Measurements from ENCODE around the gene PGD. TPM values are rescaled to one million over a fixed set of nuclear protein-coding genes. Genes with fewer than 3 reads are reported as not detected.

PGD gene
- total and polyA plus RNA-seq, 12 donors = 14.3 to 60.9 (median 31.2) TPM

- Histone ChIP-seq H3K27me3 (no peaks in the 10 kb centered on the region), H3K27ac (no peak overlapping the region), H3K9me3 (no peaks in the 10 kb centered on the region), H3K4me1 (peaks cover 0 to 10% (median 0%) of the 10 kb centered on the region in 9 donors), H3K4me3 (no peak overlapping the region), H3K36me3 (peaks cover 0 to 25% (median 0%) of the 10 kb centered on the region in 9 donors)
- TF ChIP-seq, protein P1, sequence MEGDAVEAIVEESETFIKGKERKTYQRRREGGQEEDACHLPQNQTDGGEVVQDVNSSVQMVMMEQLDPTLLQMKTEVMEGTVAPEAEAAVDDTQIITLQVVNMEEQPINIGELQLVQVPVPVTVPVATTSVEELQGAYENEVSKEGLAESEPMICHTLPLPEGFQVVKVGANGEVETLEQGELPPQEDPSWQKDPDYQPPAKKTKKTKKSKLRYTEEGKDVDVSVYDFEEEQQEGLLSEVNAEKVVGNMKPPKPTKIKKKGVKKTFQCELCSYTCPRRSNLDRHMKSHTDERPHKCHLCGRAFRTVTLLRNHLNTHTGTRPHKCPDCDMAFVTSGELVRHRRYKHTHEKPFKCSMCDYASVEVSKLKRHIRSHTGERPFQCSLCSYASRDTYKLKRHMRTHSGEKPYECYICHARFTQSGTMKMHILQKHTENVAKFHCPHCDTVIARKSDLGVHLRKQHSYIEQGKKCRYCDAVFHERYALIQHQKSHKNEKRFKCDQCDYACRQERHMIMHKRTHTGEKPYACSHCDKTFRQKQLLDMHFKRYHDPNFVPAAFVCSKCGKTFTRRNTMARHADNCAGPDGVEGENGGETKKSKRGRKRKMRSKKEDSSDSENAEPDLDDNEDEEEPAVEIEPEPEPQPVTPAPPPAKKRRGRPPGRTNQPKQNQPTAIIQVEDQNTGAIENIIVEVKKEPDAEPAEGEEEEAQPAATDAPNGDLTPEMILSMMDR (IDR thresholded peaks at IDR 0.05) = no peak
- intact Hi-C loops (cut with DNase I) = loop anchor here in 2 of 10 donors (10.0 kb wide), 1 partner anchor 56 kb away; no protein-coding TSS in a partner anchor
- 56 to 64% methylated on average over 7 of the region's 7 CpGs for WGBS, 2 donors
- DNase-seq = no peak
- peak in 3 of 8 donors; percentile 69 to 87 (median 74) for ATAC-seq
Observed at GRCh38 chr1:10438677-10439163, 39.9 kb downstream of the PGD start.

DNA sequence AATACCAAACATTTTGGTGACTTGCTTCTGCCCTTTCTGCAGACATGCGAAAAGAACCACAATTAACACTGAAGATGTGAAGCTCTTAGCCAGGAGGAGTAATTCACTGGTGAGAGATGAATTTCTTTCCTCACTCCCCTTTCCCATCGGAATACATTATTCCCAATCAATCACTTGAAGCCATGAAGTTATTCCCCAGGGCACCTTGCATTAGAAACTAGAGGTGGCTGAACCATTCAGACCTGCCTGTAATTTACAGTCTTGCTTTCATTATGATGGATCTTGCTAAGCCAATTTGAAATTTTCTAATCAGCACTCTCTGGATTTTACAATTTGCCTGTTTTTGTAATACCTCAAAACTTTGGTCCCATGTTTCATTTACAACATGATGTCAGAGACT, 41.4 kb downstream of the PGD start:
- no peaks in the 10 kb centered on the region for H3K27me3 ChIP-seq
- no peak for ATAC-seq
- no peak for DNase-seq
- H3K4me3 ChIP-seq = no peak overlapping the region
- TF ChIP-seq, protein P1 (IDR thresholded peaks at IDR 0.05) = no peak
- H3K4me1 ChIP-seq = peaks cover 0 to 10% (median 0%) of the 10 kb centered on the region in 9 donors
- H3K9me3 ChIP-seq = no peaks in the 10 kb centered on the region
- WGBS, 2 donors = 96 to 100% methylated on average over 2 of the region's 2 CpGs
- intact Hi-C loops (cut with DNase I) = no loop called here
- peaks cover 0 to 32% (median 0%) of the 10 kb centered on the region in 9 donors for H3K36me3 ChIP-seq
- H3K27ac ChIP-seq = no peak overlapping the region

- intact Hi-C loops (cut with DNase I) = no loop called here
- DNase-seq = no peak
- H3K4me1 ChIP-seq = peaks cover 0 to 10% (median 0%) of the 10 kb centered on the region in 9 donors
- no peak overlapping the region for H3K4me3 ChIP-seq
- no peaks in the 10 kb centered on the region for H3K27me3 ChIP-seq
- ATAC-seq = no peak
- TF ChIP-seq, protein P1 (IDR thresholded peaks at IDR 0.05) = no peak
- H3K27ac ChIP-seq = no peak overlapping the region
- H3K36me3 ChIP-seq = peaks cover 0 to 32% (median 0%) of the 10 kb centered on the region in 9 donors
- no peaks in the 10 kb centered on the region for H3K9me3 ChIP-seq
- WGBS, 2 donors = 92 to 96% methylated on average over 5 of the region's 5 CpGs
Observed at GRCh38 chr1:10440794-10441193, 41.9 kb downstream of the PGD start.

GRCh38 chr1:10444248-10444647, 45.4 kb downstream of the PGD start:
- Histone ChIP-seq H3K9me3 (no peaks in the 10 kb centered on the region), H3K4me3 (no peak overlapping the region), H3K27me3 (no peaks in the 10 kb centered on the region), H3K27ac (no peak overlapping the region), H3K4me1 (peaks cover 0 to under 1% (median 0%) of the 10 kb centered on the region in 9 donors), H3K36me3 (peaks cover 0 to 36% (median 0%) of the 10 kb centered on the region in 9 donors)
- TF ChIP-seq, protein P1 (IDR thresholded peaks at IDR 0.05) = no peak
- 93 to 94% methylated on average over 6 of the region's 6 CpGs for WGBS, 2 donors
- DNase-seq = no peak
- ATAC-seq = no peak
- intact Hi-C loops (cut with DNase I) = no loop called here
